Stomach (tissue), 4 donors: Measurements from ENCODE around the gene PLSCR2.

Experiments
- CTCF ChIP-seq, 7 experiments: fragments of 450-650 bp in 4 of 7; fragments of 200-600 bp in 3 of 7; sonication (generic) in 3 of 7; IDR thresholded peaks; one replicate each; pipeline ENCODE4 v1.5.1; 2016 to 2019; ENCODE audit warnings: antibody characterized with exemption in 7 of 7, control low read depth in 2 of 7, mild to moderate bottlenecking in 1 of 7
- POLR2A ChIP-seq, 4 donors: fragments of 450-650 bp; IDR thresholded peaks; one replicate each; pipeline ENCODE4 v1.6.1; 2016; ENCODE audit warnings: antibody characterized with exemption in 4 of 4, control low read depth in 2 of 4, mild to moderate bottlenecking in 1 of 4, moderate library complexity in 1 of 4

- no peak for TF ChIP-seq POLR2A (IDR thresholded peaks at IDR 0.05)
- TF ChIP-seq CTCF (IDR thresholded peaks at IDR 0.05) = no peak
Measured at GRCh38 chr3:146466604-146467003, 2.8 kb downstream of the PLSCR2 start.
